GM23248 (cell line): ENCODE data around the gene CTF1. TPM values are rescaled to one million over a fixed set of nuclear protein-coding genes. Genes with fewer than 3 reads are reported as not detected.
A peak's percentile ranks its signal among the peaks of the same experiment; 100 is the strongest.

Experiments used
- DNase-seq: peaks from one replicate; pipeline ENCODE4 v3.0.0-alpha.2; 2015
- H2AFZ ChIP-seq: fragments of 200-600 bp; sonication (generic); 2 replicates; pipeline ENCODE4 v1.6.1; 2016; ENCODE audit warnings: antibody characterized with exemption
- H3F3A ChIP-seq: fragments of 200-600 bp; sonication (generic); 2 replicates; pipeline ENCODE4 v1.6.1; 2016; ENCODE audit warnings: mild to moderate bottlenecking, antibody characterized with exemption, mixed run types; ENCODE audit not compliant: insufficient read depth
- H3K27ac ChIP-seq: fragments of 200-600 bp; sonication (generic); 2 replicates; pipeline ENCODE4 v1.5.1; 2016; ENCODE audit warnings: mild to moderate bottlenecking
- H3K27me3 ChIP-seq: fragments of 200-600 bp; sonication (generic); replicated peaks from 2 replicates; pipeline ENCODE4 v1.6.1; 2016; ENCODE audit warnings: mild to moderate bottlenecking; ENCODE audit not compliant: insufficient read depth
- H3K36me3 ChIP-seq: fragments of 200-600 bp; sonication (generic); 2 replicates; pipeline ENCODE4 v1.6.1; 2016; ENCODE audit warnings: low read depth, mild to moderate bottlenecking
- H3K4me1 ChIP-seq: fragments of 200-600 bp; sonication (generic); 2 replicates; pipeline ENCODE4 v1.6.1; 2016; ENCODE audit warnings: mild to moderate bottlenecking; ENCODE audit not compliant: insufficient read depth
- H3K4me2 ChIP-seq: fragments of 200-600 bp; sonication (generic); one replicate; pipeline ENCODE4 v1.6.1; 2016; ENCODE audit warnings: mild to moderate bottlenecking; ENCODE audit not compliant: unreplicated experiment
- H3K4me3 ChIP-seq: fragments of 200-600 bp; sonication (generic); 2 replicates; pipeline ENCODE4 v1.5.1; 2016; ENCODE audit warnings: mild to moderate bottlenecking
- H3K79me2 ChIP-seq: fragments of 200-600 bp; sonication (generic); 2 replicates; pipeline ENCODE4 v1.6.1; 2016; ENCODE audit warnings: mild to moderate bottlenecking; ENCODE audit not compliant: insufficient read depth
- H3K9ac ChIP-seq: fragments of 200-600 bp; sonication (generic); 2 replicates; pipeline ENCODE4 v1.6.1; 2016; ENCODE audit warnings: mild to moderate bottlenecking
- H3K9me2 ChIP-seq: fragments of 200-600 bp; sonication (generic); 2 replicates; pipeline ENCODE4 v1.6.1; 2016; ENCODE audit warnings: mixed run types, mild to moderate bottlenecking, moderate library complexity; ENCODE audit not compliant: insufficient read depth
- H3K9me3 ChIP-seq: fragments of 200-600 bp; sonication (generic); one replicate; pipeline ENCODE4 v1.6.1; 2017; ENCODE audit warnings: low read depth
- H4K20me1 ChIP-seq: fragments of 200-600 bp; sonication (generic); 2 replicates; pipeline ENCODE4 v1.6.0; 2016; ENCODE audit not compliant: insufficient read depth
- EZH2 ChIP-seq: fragments of 200-600 bp; sonication (generic); IDR thresholded peaks from 2 replicates; pipeline ENCODE4 v1.6.1; 2018; ENCODE audit warnings: antibody characterized with exemption, mild to moderate bottlenecking; ENCODE audit not compliant: insufficient read depth, poor library complexity, severe bottlenecking
- EZH2phosphoT487 ChIP-seq: fragments of 200-600 bp; sonication (generic); IDR thresholded peaks from 2 replicates; pipeline ENCODE4 v1.6.1; 2018; ENCODE audit warnings: antibody characterized with exemption, moderate library complexity, mild to moderate bottlenecking, low read depth; ENCODE audit not compliant: insufficient read depth
- WGBS, 2 experiments: methylation state at CpG; one replicate each; pipeline ENCODE4 v1.1.6; 2015 to 2017; ENCODE audit warnings: low lambda C conversion rate in 2 of 2, low coverage in 1 of 2; ENCODE audit errors: missing lambda C conversion rate in 2 of 2; 5-methylcytosine and 5-hydroxymethylcytosine counted together
- in situ Hi-C: fragments of 300-500 bp; cut with MboI; formaldehyde crosslinking; loops from 2 replicates; pipeline ENCODE4 v1.15.0; 2020
- polyA plus RNA-seq: library from polyadenylated mRNA; unstranded; fragments of >200 nt; fragmentation: Nextera tagmentation; extraction: Ambion mirVana; gene quantifications from 2 replicates; pipeline ENCODE4 v1.2.1, GENCODE V29; 2016
- total RNA-seq: library from RNA; depleted of rRNA; stranded (reverse); fragments of >200 nt; shearing (Covaris generic); gene quantifications from 2 replicates; pipeline ENCODE4 v1.2.3, GENCODE V29; 2014

CTF1 gene
- total and polyA plus RNA-seq, 2 experiments from 2014 or later: 2.1 to 4.8 TPM

DNA sequence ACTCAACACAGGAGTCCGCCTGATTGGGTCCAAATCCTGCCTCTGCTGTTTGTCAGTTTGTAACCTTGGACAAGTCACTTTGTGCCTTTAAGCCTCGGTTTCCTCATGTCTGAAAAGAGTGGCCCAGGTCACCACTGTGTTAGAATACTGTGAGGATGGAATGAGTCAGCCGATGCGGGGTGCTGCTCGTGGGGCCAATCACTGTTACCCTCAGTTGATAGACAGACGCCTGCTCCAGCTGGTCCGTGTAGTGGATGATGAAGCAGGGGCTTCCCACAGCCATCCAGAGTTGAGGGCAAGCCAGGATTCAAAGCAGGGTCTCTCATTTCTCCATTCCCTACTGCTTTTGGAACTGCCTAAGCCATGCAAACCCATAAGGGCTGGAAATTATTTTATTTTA is 32.8 kb downstream of the CTF1 start:
- Histone ChIP-seq H3K9me3 (no peaks in the 10 kb centered on the region), H3K4me2 (no peak overlapping the region), H4K20me1 (no peaks in the 10 kb centered on the region), H3K79me2 (peaks cover 7% of the 10 kb centered on the region), H3K4me3 (no peak overlapping the region), H3K4me1 (peaks cover 4% of the 10 kb centered on the region; the same call in 1 of the 2 replicates), H3K27me3 (no peaks in the 10 kb centered on the region), H3K9me2 (no peaks in the 10 kb centered on the region), H3K27ac (no peak overlapping the region), H3F3A (no peaks in the 10 kb centered on the region), H2AFZ (no peak overlapping the region), H3K9ac (no peak overlapping the region), H3K36me3 (no peaks in the 10 kb centered on the region)
- TF ChIP-seq EZH2phosphoT487 (no peak), EZH2 (no peak)
- in situ Hi-C loops: no loop called here
- DNase-seq: no peak
- 73 to 74% methylated on average over 7 of the region's 7 CpGs for WGBS, 2 experiments

DNA sequence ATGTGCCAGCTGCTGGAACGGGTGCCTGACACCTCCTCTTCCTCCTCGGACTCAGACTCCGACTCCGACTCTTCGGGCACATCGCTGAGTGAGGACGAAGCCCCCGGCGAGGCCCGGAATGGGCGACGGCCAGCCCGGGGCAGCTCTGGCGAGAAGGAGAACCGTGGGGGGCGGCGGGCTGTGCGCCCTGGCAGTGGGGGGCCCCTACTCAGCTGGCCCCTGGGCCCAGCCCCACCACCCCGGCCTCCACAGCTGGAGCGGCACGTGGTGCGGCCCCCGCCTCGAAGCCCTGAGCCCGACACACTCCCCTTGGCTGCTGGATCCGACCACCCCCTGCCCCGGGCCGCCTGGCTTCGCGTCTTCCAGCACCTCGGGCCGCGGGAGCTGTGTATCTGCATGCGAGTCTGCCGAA is 33.8 kb downstream of the CTF1 start:
- H3K36me3 ChIP-seq: no peaks in the 10 kb centered on the region
- H3K27me3 ChIP-seq: no peaks in the 10 kb centered on the region
- 87 to 93% methylated on average over 11 to 35 of the region's 35 CpGs for WGBS, 2 experiments
- no peak overlapping the region for H3K27ac ChIP-seq
- in situ Hi-C loops: no loop called here
- no peaks in the 10 kb centered on the region for H3K9me2 ChIP-seq
- H3F3A ChIP-seq: no peaks in the 10 kb centered on the region
- H3K4me3 ChIP-seq: no peak overlapping the region
- H3K9me3 ChIP-seq: no peaks in the 10 kb centered on the region
- no peak for DNase-seq
- TF ChIP-seq EZH2: no peak
- H3K4me2 ChIP-seq: no peak overlapping the region
- H3K79me2 ChIP-seq: no peaks in the 10 kb centered on the region
- no peak overlapping the region for H2AFZ ChIP-seq
- H4K20me1 ChIP-seq: no peaks in the 10 kb centered on the region
- no peak overlapping the region for H3K9ac ChIP-seq
- no peaks in the 10 kb centered on the region for H3K4me1 ChIP-seq

GRCh38 chr16:30931068-30931650 is 34.7 kb downstream of the CTF1 start:
- no peak overlapping the region for H3K9ac ChIP-seq
- no peak overlapping the region for H2AFZ ChIP-seq
- no peaks in the 10 kb centered on the region for H3F3A ChIP-seq
- no peak overlapping the region for H3K27ac ChIP-seq
- no peaks in the 10 kb centered on the region for H4K20me1 ChIP-seq
- H3K36me3 ChIP-seq: no peaks in the 10 kb centered on the region
- H3K9me2 ChIP-seq: no peaks in the 10 kb centered on the region
- in situ Hi-C loops: no loop called here
- no peak overlapping the region for H3K4me2 ChIP-seq
- no peak overlapping the region for H3K4me3 ChIP-seq
- no peaks in the 10 kb centered on the region for H3K9me3 ChIP-seq
- TF ChIP-seq EZH2phosphoT487 (no peak), EZH2 (no peak)
- no peaks in the 10 kb centered on the region for H3K27me3 ChIP-seq
- DNase-seq: no peak
- no peaks in the 10 kb centered on the region for H3K4me1 ChIP-seq
- WGBS, 2 experiments: 78 to 85% methylated on average over 12 of the region's 12 CpGs
- no peaks in the 10 kb centered on the region for H3K79me2 ChIP-seq

DNA sequence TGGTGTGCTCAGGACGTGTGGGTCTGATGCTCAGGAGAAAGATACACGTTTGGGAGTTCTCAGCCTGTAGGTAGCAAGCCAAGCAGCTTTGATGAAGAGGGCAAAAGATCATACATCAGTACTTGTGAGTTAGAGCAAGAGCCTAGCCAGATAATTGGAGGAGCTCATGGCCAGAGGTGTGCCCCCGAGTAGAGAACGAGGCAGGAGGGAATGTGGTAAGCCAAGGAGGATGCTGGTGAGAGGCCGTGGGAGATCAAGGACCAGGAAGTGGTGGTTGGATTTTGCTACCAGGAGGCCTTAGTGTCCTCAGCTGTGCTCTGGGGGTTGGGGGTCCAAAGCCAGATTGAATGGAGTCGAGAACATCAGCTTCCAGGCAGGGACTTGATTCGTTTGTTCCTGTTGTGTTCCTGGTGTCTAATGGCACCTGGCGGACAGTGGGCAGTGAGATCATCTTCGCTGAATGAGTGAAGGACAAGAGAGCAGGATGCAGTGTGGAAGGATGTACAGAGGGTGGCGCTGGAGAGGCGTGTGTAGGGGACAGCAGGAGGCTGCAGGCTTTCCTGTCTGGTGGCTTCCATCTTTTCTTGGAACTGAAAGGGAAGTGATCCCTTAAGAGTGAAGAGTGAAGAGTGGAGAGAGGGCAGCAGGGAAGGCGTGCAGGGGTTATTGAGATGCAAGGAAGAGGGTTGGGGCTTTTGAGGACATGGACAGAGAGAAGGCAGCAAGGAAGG is 38.6 kb downstream of the CTF1 start:
- no peak overlapping the region for H2AFZ ChIP-seq
- peaks cover 14% of the 10 kb centered on the region; the same call in 1 of the 2 replicates for H3F3A ChIP-seq
- no peaks in the 10 kb centered on the region for H3K9me2 ChIP-seq
- TF ChIP-seq EZH2 (no peak), EZH2phosphoT487 (no peak)
- H3K27me3 ChIP-seq: no peaks in the 10 kb centered on the region
- no peak overlapping the region for H3K4me2 ChIP-seq
- H3K4me3 ChIP-seq: no peak overlapping the region
- 60 to 67% methylated on average over 12 of the region's 12 CpGs for WGBS, 2 experiments
- in situ Hi-C loops: no loop called here
- no peak overlapping the region for H3K27ac ChIP-seq
- DNase-seq: peak; percentile 70
- H3K4me1 ChIP-seq: peaks cover 2% of the 10 kb centered on the region; the same call in 1 of the 2 replicates
- H3K9me3 ChIP-seq: no peaks in the 10 kb centered on the region
- H3K36me3 ChIP-seq: no peaks in the 10 kb centered on the region
- H3K79me2 ChIP-seq: no peaks in the 10 kb centered on the region; the same call in 1 of the 2 replicates
- H4K20me1 ChIP-seq: no peaks in the 10 kb centered on the region
- no peak overlapping the region for H3K9ac ChIP-seq
